K562 (cell line): ENCODE results near the gene CCDC174. TPM values are rescaled to one million over a fixed set of nuclear protein-coding genes. Genes with fewer than 3 reads are reported as not detected.
A peak's percentile ranks its signal among the peaks of the same experiment; 100 is the strongest.

Source experiments
- ARID1B ChIP-seq: fragments of 450-650 bp; IDR thresholded peaks from 2 replicates; pipeline ENCODE4 v1.6.1; 2016; ENCODE audit warnings: antibody characterized with exemption, mild to moderate bottlenecking, inconsistent platforms
- CBX1 ChIP-seq: sonication (generic); IDR thresholded peaks from 2 replicates; pipeline ENCODE4 v1.6.1; 2016; ENCODE audit warnings: antibody characterized with exemption, low read depth, mild to moderate bottlenecking
- DACH1 ChIP-seq: fragments of 450-650 bp; IDR thresholded peaks from 2 replicates; pipeline ENCODE4 v1.6.1; 2018; ENCODE audit not compliant: partially characterized antibody
- DDX20 ChIP-seq: fragments of 450-650 bp; IDR thresholded peaks from 2 replicates; pipeline ENCODE4 v1.6.1; 2016; ENCODE audit warnings: missing genetic modification characterization, low read depth, mild to moderate bottlenecking, missing compliant biosample characterization, moderate library complexity
- GTF2E2 ChIP-seq: fragments of 200-800 bp; sonication (Bioruptor generic); IDR thresholded peaks from 2 replicates; pipeline ENCODE4 v1.6.1; 2016; ENCODE audit warnings: missing genetic modification characterization, missing compliant biosample characterization
- KHSRP ChIP-seq: fragments of 450-650 bp; IDR thresholded peaks from 2 replicates; pipeline ENCODE4 v1.6.1; 2017
- MEIS2 ChIP-seq: fragments of 450-650 bp; IDR thresholded peaks from 2 replicates; pipeline ENCODE4 v1.6.1; 2014; ENCODE audit warnings: mild to moderate bottlenecking; ENCODE audit not compliant: partially characterized antibody
- RBM15 ChIP-seq: fragments of 200-400 bp; formaldehyde crosslinking; IDR thresholded peaks from 2 replicates; pipeline ENCODE4 v1.6.1; 2018; ENCODE audit warnings: mild to moderate bottlenecking, low read length, moderate library complexity; ENCODE audit not compliant: insufficient read depth
- ZNF175 ChIP-seq: fragments of 200-800 bp; sonication (Bioruptor generic); IDR thresholded peaks from 2 replicates; pipeline ENCODE4 v1.6.1; 2016; ENCODE audit warnings: low read depth, mild to moderate bottlenecking, missing genetic modification characterization, missing compliant biosample characterization
- ZNF584 ChIP-seq: fragments of 200-800 bp; sonication (Bioruptor generic); IDR thresholded peaks from 2 replicates; pipeline ENCODE4 v1.6.1; 2016; ENCODE audit warnings: low read depth, mild to moderate bottlenecking, missing genetic modification characterization, missing compliant biosample characterization
- polyA plus RNA-seq, 8 experiments: library from polyadenylated mRNA; depleted of rRNA in 4 of 8; stranded (reverse) in 5 of 8; unstranded in 3 of 8; fragments of >200 nt; fragmentation: Nextera tagmentation in 2 of 8; fragmentation: Illumina TruSeq in 1 of 8; extraction: Ambion mirVana in 2 of 8; extraction: Trizol in 1 of 8; gene quantifications; 2 replicates each; pipeline versions ENCODE4 v1.2.1 to v1.2.3, GENCODE V29; 2011 to 2014; ENCODE audit warnings: inconsistent platforms in 1 of 8, missing spikeins in 1 of 8
- total RNA-seq, 7 experiments: library from RNA; depleted of rRNA in 6 of 7; stranded (reverse); fragments of >200 nt in 6 of 7; fragmentation: Illumina TruSeq in 2 of 7; extraction: Trizol in 2 of 7; gene quantifications; 2 replicates each; pipeline versions ENCODE4 v1.2.1 to v1.2.3, GENCODE V29; 2011 to 2021; ENCODE audit warnings: low replicate concordance in 1 of 7
- TF ChIP-seq, protein P1 (sequence below): sonication (generic); formaldehyde crosslinking; IDR thresholded peaks from 2 replicates; pipeline ENCODE4 v1.8.1; 2023; ENCODE audit warnings: missing genetic modification reagents, mild to moderate bottlenecking, borderline replicate concordance
- TF ChIP-seq, protein P2 (sequence below), 2 experiments: fragments of 250-450 bp in 1 of 2; fragments of 450-650 bp in 1 of 2; sonication (Bioruptor Pico) in 1 of 2; IDR thresholded peaks; 2 replicates each; pipeline versions ENCODE4 v1.6.1 to v1.8.0; 2016 to 2021; ENCODE audit warnings: mild to moderate bottlenecking in 2 of 2, moderate library complexity in 2 of 2, missing compliant biosample characterization in 1 of 2, missing genetic modification characterization in 1 of 2
- TF ChIP-seq, protein P3 (sequence below): fragments of 250-450 bp; sonication (Bioruptor Pico); IDR thresholded peaks from 2 replicates; pipeline ENCODE4 v1.4.0; 2020; ENCODE audit warnings: mild to moderate bottlenecking, moderate library complexity
- TF ChIP-seq, protein P4 (sequence below): sonication (generic); formaldehyde crosslinking; IDR thresholded peaks from 2 replicates; pipeline ENCODE4 v1.9.0; 2022; ENCODE audit warnings: mild to moderate bottlenecking, missing genetic modification reagents

Gene CCDC174
- total and polyA plus RNA-seq, 9 of the 15 experiments (the other 6 are each of a cell fraction or from before 2014, with no cell fraction given), result 7.4 to 41.0 (median 28.5) TPM

DNA sequence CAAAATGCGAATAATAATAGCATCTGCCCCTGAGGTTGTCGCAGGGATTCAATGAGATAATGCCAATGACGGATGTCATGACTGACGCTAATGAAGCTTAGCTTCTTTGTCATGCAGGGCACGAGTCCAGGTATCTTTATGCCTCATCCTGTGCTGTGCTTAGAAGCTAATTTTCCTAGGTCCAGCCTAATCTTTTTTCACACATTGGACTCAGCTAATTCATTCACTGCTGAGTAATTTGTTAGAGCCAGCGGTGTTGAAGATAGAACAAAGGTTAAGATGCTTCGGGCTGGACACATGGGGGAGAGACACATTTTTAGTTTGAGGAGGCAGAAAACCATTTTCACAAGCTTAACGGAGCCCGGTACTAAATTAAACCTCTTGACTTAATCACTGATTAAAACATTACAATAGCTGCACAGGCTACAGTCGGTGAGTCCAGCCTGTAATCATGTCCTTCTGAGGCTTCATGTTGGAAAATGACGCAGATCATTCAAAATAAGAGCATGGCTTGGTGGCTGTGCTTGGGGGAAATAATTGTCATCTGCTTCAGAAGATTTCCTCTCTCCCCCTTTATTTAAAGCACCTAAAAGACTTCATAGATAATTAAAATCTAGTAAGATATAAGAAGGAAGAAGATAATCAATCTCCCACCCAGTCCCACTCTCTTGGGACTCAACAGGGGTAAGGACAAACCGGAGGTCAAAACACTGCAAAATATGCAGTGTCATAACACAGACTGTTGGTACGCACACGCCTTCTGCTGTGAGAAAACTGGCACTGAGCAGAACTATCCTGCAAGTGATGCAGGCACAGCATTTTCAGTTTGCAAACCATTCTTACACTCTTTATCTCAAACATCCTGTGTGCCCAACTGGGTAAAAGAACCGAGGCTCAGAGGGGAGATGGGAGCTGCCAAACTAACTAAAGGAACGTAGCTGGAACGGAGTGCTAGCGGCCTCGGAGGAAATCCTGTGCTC, 3.3 kb upstream of the CCDC174 start (continued):
- TF ChIP-seq, protein P1, sequence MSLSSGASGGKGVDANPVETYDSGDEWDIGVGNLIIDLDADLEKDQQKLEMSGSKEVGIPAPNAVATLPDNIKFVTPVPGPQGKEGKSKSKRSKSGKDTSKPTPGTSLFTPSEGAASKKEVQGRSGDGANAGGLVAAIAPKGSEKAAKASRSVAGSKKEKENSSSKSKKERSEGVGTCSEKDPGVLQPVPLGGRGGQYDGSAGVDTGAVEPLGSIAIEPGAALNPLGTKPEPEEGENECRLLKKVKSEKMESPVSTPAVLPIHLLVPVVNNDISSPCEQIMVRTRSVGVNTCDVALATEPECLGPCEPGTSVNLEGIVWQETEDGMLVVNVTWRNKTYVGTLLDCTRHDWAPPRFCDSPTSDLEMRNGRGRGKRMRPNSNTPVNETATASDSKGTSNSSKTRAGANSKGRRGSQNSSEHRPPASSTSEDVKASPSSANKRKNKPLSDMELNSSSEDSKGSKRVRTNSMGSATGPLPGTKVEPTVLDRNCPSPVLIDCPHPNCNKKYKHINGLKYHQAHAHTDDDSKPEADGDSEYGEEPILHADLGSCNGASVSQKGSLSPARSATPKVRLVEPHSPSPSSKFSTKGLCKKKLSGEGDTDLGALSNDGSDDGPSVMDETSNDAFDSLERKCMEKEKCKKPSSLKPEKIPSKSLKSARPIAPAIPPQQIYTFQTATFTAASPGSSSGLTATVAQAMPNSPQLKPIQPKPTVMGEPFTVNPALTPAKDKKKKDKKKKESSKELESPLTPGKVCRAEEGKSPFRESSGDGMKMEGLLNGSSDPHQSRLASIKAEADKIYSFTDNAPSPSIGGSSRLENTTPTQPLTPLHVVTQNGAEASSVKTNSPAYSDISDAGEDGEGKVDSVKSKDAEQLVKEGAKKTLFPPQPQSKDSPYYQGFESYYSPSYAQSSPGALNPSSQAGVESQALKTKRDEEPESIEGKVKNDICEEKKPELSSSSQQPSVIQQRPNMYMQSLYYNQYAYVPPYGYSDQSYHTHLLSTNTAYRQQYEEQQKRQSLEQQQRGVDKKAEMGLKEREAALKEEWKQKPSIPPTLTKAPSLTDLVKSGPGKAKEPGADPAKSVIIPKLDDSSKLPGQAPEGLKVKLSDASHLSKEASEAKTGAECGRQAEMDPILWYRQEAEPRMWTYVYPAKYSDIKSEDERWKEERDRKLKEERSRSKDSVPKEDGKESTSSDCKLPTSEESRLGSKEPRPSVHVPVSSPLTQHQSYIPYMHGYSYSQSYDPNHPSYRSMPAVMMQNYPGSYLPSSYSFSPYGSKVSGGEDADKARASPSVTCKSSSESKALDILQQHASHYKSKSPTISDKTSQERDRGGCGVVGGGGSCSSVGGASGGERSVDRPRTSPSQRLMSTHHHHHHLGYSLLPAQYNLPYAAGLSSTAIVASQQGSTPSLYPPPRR, result no peak
- TF ChIP-seq RBM15 (no peak), ARID1B (peak; percentile 78), DACH1 (no peak), CBX1 (no peak), ZNF584 (CRISPR knock-in tag) (0 out of 2 replicates have a peak, but pooled peaks have one; percentile 50), ZNF175 (CRISPR knock-in tag) (peak; percentile 33; the same call in 1 of the 2 replicates), MEIS2 (peak; percentile 84), KHSRP (no peak), GTF2E2 (tag) (no peak), DDX20 (no peak)
- TF ChIP-seq, protein P2, sequence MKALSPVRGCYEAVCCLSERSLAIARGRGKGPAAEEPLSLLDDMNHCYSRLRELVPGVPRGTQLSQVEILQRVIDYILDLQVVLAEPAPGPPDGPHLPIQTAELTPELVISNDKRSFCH (CRISPR knock-in tag; IDR thresholded peaks at IDR 0.05), result no peak
- TF ChIP-seq, protein P2 (tag; IDR thresholded peaks at IDR 0.05), result no peak
- TF ChIP-seq, protein P3, sequence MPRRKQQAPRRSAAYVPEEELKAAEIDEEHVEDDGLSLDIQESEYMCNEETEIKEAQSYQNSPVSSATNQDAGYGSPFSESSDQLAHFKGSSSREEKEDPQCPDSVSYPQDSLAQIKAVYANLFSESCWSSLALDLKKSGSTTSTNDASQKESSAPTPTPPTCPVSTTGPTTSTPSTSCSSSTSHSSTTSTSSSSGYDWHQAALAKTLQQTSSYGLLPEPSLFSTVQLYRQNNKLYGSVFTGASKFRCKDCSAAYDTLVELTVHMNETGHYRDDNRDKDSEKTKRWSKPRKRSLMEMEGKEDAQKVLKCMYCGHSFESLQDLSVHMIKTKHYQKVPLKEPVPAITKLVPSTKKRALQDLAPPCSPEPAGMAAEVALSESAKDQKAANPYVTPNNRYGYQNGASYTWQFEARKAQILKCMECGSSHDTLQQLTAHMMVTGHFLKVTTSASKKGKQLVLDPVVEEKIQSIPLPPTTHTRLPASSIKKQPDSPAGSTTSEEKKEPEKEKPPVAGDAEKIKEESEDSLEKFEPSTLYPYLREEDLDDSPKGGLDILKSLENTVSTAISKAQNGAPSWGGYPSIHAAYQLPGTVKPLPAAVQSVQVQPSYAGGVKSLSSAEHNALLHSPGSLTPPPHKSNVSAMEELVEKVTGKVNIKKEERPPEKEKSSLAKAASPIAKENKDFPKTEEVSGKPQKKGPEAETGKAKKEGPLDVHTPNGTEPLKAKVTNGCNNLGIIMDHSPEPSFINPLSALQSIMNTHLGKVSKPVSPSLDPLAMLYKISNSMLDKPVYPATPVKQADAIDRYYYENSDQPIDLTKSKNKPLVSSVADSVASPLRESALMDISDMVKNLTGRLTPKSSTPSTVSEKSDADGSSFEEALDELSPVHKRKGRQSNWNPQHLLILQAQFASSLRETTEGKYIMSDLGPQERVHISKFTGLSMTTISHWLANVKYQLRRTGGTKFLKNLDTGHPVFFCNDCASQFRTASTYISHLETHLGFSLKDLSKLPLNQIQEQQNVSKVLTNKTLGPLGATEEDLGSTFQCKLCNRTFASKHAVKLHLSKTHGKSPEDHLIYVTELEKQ (CRISPR knock-in tag), result no peak
- TF ChIP-seq, protein P4, sequence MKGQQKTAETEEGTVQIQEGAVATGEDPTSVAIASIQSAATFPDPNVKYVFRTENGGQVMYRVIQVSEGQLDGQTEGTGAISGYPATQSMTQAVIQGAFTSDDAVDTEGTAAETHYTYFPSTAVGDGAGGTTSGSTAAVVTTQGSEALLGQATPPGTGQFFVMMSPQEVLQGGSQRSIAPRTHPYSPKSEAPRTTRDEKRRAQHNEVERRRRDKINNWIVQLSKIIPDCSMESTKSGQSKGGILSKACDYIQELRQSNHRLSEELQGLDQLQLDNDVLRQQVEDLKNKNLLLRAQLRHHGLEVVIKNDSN, result no peak
